HG03060 (cell line): ENCODE data around the gene F2.
"Not testable (repeated sequence)": the region's sequence is repeated elsewhere in the genome, so short reads cannot be mapped to it uniquely, and the experiment has no call there.

Experiments used
- ATAC-seq: cut with Tn5 transposase; IDR thresholded peaks from one replicate; pipeline ENCODE4 v1.9.1; 2021; ENCODE audit warnings: low read depth, moderate number of reproducible peaks; ENCODE audit not compliant: unreplicated experiment

F2 gene

GRCh38 chr11:46719048-46719542 is at the start of gene F2:
F2 (plus strand) TSS chr11:46719213; CDS start chr11:46719236, 23 bp downstream.
- no peak for ATAC-seq

DNA sequence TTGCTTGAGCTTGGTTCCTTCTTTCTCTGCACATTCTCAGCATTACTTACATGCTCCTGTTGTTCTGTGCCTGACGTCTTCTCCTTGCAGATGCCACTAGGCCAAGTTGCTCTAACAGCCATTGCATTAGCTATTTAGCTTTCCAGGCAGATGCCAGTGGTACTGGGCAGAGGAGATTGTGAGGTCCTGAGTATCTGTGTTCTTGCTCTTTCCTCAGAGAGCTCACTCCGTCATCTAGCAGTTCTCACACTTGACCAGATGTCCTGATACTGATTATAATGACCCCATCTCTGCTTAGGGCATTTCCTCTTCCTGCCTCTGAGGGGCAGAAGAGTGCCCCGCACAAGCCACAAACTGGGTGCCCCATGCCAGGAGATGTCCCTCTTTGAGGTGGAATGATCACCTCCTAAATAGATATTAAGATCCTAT is 49.3 kb upstream of the F2 start:
- no peak for ATAC-seq

- ATAC-seq, result not testable (repeated sequence)
Observed at GRCh38 chr11:46670521-46670920, 48.5 kb upstream of the F2 start.

DNA sequence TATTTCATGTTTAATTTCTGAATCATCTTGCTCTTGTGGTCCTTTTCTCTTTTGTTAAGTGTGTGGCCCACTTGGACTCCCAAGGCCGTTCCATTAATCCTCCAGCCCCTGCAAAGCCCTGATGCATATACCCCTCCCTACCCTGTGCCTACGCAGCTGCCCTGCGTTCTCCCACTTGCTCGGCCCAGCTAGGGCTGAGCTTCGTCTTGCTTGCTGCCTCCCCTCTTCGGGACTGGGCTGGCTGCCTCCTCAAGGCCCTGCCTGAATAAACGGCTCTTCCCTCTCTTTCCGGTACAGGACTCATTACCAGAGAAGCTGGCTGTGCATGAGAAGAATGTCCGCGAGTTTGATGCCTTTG is 47.1 kb upstream of the F2 start:
- ATAC-seq, result no peak

DNA sequence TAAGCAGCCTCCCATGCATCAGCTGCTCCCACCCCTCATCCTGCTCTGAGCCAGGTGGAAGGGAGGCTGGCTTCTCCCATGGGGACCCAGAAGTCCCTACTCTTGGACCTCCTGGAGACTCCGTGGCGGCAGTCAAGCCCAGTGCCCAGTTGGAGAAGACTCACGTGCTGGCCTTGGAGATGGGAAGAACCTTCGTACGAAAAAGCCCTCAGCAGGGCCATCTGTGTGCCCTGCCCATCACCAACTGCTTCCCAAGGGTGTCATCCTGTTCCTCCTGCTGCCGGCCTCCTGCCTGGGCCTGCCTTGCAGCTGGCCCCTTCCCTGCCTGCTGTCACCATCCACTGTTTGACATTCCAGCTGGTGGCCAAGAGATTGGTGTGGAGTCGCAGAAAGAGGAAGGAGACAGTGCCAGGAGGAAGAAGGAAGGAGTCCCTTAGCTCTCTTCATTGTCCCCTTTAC is 46.6 kb upstream of the F2 start:
- no peak for ATAC-seq

GRCh38 chr11:46673713-46674462 is 45.1 kb upstream of the F2 start:
- ATAC-seq, result no peak

DNA sequence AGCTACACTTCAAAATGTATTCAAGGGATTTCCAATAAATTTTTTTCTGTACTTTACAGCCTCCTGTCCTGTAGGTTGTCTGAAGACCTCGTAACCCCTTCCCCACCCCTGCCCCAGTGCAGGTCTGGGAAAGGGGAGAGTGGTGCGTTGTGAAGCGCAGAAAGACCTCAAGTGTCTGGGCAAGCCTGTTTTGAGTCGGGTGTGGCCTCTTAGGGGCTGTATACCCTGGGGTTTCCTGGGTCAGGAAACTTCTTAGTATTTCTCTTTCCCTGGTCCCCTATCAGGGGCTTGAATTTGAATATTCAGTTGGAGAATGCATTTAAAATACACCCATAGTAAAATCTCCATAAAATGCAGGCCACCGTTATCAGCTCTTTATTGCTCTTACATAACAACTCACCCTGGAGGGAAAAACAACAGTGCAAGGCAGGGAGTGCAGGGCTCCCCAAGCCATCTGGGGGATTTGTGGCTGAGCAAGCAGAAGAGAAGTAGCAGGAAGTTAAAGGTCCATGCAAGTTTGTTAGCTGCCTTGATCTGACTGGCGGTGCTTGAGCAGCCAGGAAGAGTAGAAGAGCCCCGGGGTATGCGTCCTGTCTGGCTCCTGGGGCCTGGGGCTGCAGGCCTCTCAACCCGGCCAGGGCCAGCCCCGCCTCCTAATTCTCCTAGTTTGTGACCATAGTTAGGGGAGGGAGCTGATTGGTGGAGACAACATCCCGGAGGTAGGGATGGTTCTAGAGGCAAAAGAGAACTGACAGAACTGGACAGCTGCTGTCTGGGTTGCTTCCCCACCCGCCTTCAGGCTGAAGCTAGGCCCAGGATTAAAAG is 44.3 kb upstream of the F2 start:
- ATAC-seq, result no peak

- ATAC-seq, result no peak
Observed at GRCh38 chr11:46675288-46675851, 43.6 kb upstream of the F2 start.

DNA sequence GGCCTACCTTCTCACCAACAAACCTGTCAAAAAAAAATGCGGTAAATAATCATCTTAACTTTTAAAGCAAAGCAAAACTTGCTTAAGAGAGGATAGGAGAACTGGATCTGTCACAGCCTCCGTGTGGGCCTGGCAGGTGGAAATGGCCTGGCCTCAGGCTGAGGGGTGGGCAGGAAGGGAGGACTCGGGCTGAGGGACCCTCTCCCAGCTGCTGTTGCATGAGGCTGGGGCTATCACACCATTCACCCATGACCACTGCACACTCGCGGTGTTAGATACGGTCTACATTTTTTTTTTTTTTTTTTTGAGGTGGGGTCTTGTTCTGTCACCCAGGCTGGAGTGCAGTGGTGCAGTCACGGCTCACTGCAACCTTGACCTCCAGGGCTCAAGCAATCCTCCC is 43.1 kb upstream of the F2 start:
- no peak for ATAC-seq

- no peak for ATAC-seq
Observed at GRCh38 chr11:46676436-46677158, 42.4 kb upstream of the F2 start.

DNA sequence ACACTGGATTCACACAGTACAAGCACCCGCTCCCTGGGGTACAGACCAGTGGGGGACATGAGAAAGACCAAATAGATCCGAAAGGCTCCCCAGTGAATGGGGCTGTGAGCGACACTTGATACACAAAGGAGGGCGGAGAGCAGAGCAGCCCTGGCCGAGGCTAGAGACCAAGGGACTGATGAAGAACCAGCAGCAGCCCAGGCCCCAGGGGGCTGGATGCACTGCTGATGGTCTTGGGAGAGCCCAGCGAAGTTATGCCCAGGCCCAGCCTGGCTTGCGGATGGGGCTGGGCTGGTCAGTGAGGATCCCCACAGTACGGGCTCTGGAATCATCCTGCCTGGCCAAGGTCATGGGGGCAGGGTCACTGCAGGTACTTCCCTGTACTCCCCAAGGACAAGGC is 41.8 kb upstream of the F2 start:
- ATAC-seq, result no peak

DNA sequence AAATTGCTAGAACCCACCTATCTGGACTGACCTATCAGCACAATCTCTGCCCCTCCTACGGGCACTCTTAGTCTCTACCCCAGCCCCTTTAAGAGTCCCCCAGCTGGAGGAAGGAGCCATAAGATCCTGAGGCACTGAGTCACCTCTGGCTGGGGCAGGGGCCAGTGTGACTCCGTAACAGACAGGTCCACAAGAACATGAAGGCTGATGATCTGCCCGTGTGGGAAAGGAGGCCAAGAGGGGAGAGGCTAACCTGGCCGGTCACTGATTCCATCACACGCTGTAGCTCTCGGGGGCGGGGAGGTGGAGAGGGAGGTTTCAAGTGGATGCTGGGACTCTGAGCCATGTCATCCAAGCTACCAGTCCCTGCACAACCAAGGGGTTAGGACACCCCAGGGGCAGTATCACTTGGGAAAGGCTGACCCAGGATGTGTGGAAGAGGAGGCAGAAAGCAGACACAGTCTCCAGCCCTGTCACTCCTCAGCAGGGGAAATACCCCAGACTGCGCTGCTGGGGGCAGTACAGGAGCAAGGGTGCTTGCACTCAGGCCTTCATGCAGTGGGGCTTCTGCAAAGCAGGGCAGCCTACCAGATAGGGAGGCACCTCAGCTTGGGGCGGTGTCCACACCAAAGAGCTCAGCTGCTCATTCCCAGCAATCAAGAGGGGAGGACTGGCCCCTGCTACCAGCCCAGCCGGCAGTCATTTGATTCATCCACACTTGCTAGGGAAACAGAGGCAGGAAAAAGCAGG is 40.8 kb upstream of the F2 start:
- ATAC-seq, result no peak

GRCh38 chr11:46678741-46679130 is 40.3 kb upstream of the F2 start:
- ATAC-seq, result no peak

GRCh38 chr11:46679241-46680163 is 39.5 kb upstream of the F2 start:
- no peak for ATAC-seq

- no peak for ATAC-seq
Observed at GRCh38 chr11:46680164-46680760, 38.8 kb upstream of the F2 start.

DNA sequence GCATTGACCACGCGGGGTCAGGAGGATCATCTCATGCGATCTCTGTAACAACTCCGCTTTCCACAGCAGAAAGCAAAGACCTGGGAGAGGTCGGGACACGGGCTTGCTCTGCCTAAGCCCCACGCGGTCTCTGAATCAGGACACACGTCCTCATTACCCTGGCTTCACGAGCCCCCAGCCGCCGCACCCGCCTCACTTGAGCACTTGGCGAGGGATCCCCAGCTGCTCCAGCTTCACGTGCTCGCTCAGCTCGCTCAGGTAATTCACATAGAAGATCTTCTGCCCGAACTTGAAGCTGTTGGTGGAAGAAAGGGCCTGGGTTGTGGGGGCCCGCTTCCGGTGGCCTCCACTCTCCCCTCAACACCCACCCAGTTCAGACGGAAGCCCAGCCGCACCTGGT is 38.2 kb upstream of the F2 start:
- no peak for ATAC-seq

DNA sequence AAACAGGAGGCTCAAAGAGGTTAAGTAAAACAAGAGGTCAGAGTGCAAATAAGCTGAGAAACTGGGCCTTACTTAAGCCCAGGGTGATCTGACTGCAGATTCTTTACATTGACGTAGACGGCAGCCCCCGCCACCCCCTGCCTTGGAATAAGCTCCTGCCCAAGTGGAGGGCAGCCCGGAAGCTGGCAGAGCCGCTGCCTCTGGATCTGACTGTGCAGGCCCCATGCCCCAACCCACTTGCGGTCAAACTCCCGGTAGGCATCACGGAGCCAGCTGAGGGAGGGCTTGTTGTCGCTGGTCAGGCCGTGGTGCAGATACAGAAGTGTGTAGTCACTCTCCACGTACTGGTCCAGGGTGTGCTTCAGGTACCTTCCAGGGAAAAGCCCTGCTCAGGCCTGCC is 37.2 kb upstream of the F2 start:
- ATAC-seq, result no peak
